Measurements from ENCODE around the gene SNTG2.

Gene SNTG2

GRCh38 chr2:1295740-1296139 lies 345.1 kb downstream of the SNTG2 start:
- DNase-seq: no peak

GRCh38 chr2:1297372-1298159 lies 346.9 kb downstream of the SNTG2 start:
- DNase-seq: no peak

- no peak for DNase-seq
Observed at GRCh38 chr2:1299043-1299442, 348.4 kb downstream of the SNTG2 start.

GRCh38 chr2:1300284-1300683 lies 349.6 kb downstream of the SNTG2 start:
- DNase-seq: no peak

GRCh38 chr2:1301056-1301455 lies 350.4 kb downstream of the SNTG2 start:
- no peak for DNase-seq

GRCh38 chr2:1305342-1306013 lies 354.8 kb downstream of the SNTG2 start:
- peak in 1 of 2 donors; percentile 5 for DNase-seq

- no peak for DNase-seq
Observed at GRCh38 chr2:1306014-1306686, 355.5 kb downstream of the SNTG2 start.

GRCh38 chr2:1306687-1307516 lies 356.3 kb downstream of the SNTG2 start:
- DNase-seq: no peak

- DNase-seq: no peak
Observed at GRCh38 chr2:1307670-1308069, 357.0 kb downstream of the SNTG2 start.

GRCh38 chr2:1308678-1309077 lies 358.0 kb downstream of the SNTG2 start:
- DNase-seq: no peak

- no peak for DNase-seq
Observed at GRCh38 chr2:1309507-1309906, 358.9 kb downstream of the SNTG2 start.

GRCh38 chr2:1310202-1310601 lies 359.6 kb downstream of the SNTG2 start:
- DNase-seq: no peak

GRCh38 chr2:1310866-1311265 lies 360.2 kb downstream of the SNTG2 start:
- no peak for DNase-seq

GRCh38 chr2:1313240-1313924 lies 362.7 kb downstream of the SNTG2 start:
- DNase-seq: no peak

- DNase-seq: no peak
Observed at GRCh38 chr2:1314254-1314653, 363.6 kb downstream of the SNTG2 start.

GRCh38 chr2:1318366-1319009 lies 367.8 kb downstream of the SNTG2 start:
- no peak for DNase-seq

- no peak for DNase-seq
Observed at GRCh38 chr2:1319393-1319792, 368.7 kb downstream of the SNTG2 start.

- DNase-seq: no peak
Observed at GRCh38 chr2:1321321-1321720, 370.7 kb downstream of the SNTG2 start.

- DNase-seq: no peak
Observed at GRCh38 chr2:1324884-1325283, 374.2 kb downstream of the SNTG2 start.

- DNase-seq: no peak
Observed at GRCh38 chr2:1328684-1329083, 378.0 kb downstream of the SNTG2 start.

GRCh38 chr2:1339388-1340140 lies 388.9 kb downstream of the SNTG2 start:
- no peak for DNase-seq

Data from inflammatory macrophage (primary cell).